Heart left ventricle (tissue), 16 donors: Measurements from ENCODE around the gene REP15. TPM values are rescaled to one million over a fixed set of nuclear protein-coding genes. Genes with fewer than 3 reads are reported as not detected.

Experiments used
- ATAC-seq, 4 donors: fragments of 200-7000 bp; cut with Tn5 transposase; one replicate each; pipeline ENCODE4 v1.9.1; 2020 to 2022; ENCODE audit warnings: moderate library complexity in 4 of 4, mild to moderate bottlenecking in 3 of 4, moderate number of reproducible peaks in 1 of 4
- DNase-seq, 5 donors: peaks; one replicate each; pipeline ENCODE4 v3.0.0-alpha.2; 2020
- H3K27ac ChIP-seq, 12 donors: fragments of 200-600 bp; sonication (generic) in 4 of 12; one replicate each; pipeline versions ENCODE4 v1.5.0 to v1.8.0; 2016 to 2022; ENCODE audit warnings: mild to moderate bottlenecking in 2 of 12
- H3K27me3 ChIP-seq, 9 donors: fragments of 200-600 bp; sonication (generic) in 2 of 9; one replicate each; pipeline versions ENCODE4 v1.5.1 to v1.8.0; 2016 to 2022; ENCODE audit warnings: mild to moderate bottlenecking in 3 of 9
- H3K36me3 ChIP-seq, 9 donors: fragments of 200-600 bp; sonication (generic) in 2 of 9; one replicate each; pipeline versions ENCODE4 v1.5.0 to v1.8.0; 2018 to 2022; ENCODE audit warnings: mild to moderate bottlenecking in 2 of 9
- H3K4me1 ChIP-seq, 12 donors: fragments of 200-600 bp; sonication (generic) in 4 of 12; one replicate each; pipeline versions ENCODE4 v1.5.0 to v1.8.0; 2016 to 2022; ENCODE audit warnings: mild to moderate bottlenecking in 3 of 12
- H3K4me3 ChIP-seq, 12 donors: fragments of 200-600 bp; sonication (generic) in 4 of 12; one replicate each; pipeline versions ENCODE4 v1.5.0 to v1.8.0; 2017 to 2022; ENCODE audit warnings: mild to moderate bottlenecking in 9 of 12, moderate library complexity in 4 of 12
- H3K9me3 ChIP-seq, 12 donors: fragments of 200-600 bp; sonication (generic) in 4 of 12; one replicate each; pipeline versions ENCODE4 v1.5.0 to v1.8.0; 2016 to 2022; ENCODE audit warnings: mild to moderate bottlenecking in 1 of 12
- CTCF ChIP-seq, 12 donors: fragments of 200-600 bp; sonication (generic) in 4 of 12; IDR thresholded peaks; one replicate each; pipeline versions ENCODE4 v1.5.0 to v1.8.0; 2018 to 2022; ENCODE audit warnings: antibody characterized with exemption in 12 of 12, mild to moderate bottlenecking in 5 of 12
- POLR2A ChIP-seq, 2 donors: fragments of 450-650 bp; IDR thresholded peaks; one replicate each; pipeline ENCODE4 v1.6.1; 2017; ENCODE audit warnings: antibody characterized with exemption in 2 of 2, mild to moderate bottlenecking in 2 of 2, moderate library complexity in 2 of 2
- WGBS, 4 donors: extraction: QIAGEN DNeasy Blood & Tissue Kit in 2 of 4; methylation state at CpG; one replicate each; pipeline versions ENCODE4 v1.1.5 to v1.1.7; 2013 to 2018; 5-methylcytosine and 5-hydroxymethylcytosine counted together
- intact Hi-C, 10 donors: fragments of 100-400 bp; cut with DNase I; formaldehyde crosslinking; loops; one replicate each; pipeline versions ENCODE4 v1.11.1 to v1.14.2; 2022
- polyA plus RNA-seq, 2 donors: library from polyadenylated mRNA; stranded (reverse); fragments of 200-250 nt; gene quantifications; one replicate each; pipeline ENCODE4 v1.2.3, GENCODE V29; 2013
- total RNA-seq, 9 donors: library from RNA; depleted of rRNA in 2 of 9; stranded (reverse); fragments of >200 nt in 2 of 9; fragmentation: NEBNext Ultra II Directional in 3 of 9; extraction: Animal tissue kit (Norgen Biotek cat#: 25700) in 3 of 9; gene quantifications; one replicate each; pipeline versions ENCODE4 v1.1.0 to v1.2.4, GENCODE V29; 2016 to 2023
- donor health status: ischemic (EF 13 %, LVEDD 7.1; RV severe dilation, severe dysfunction).
- donor health status: healthy with polysubstance abuse.
- donor health status: DM: no; HTN: yes; CAD: no.
- donor health status: DM: no; HTN: no; CAD: no.
- donor health status: ischemic (EF 25% LVEDD 6.9; RV normal size, moderate dysfunction).
- donor health status: ischemic (EF 25% LVEDD 5.7; RV mildly dilated, moderate dysfunction).
- donor health status: healthy.
- donor health status: DM: yes; HTN: yes; CAD: no.
- donor health status: ischemic (EF 35%, LVEDD 5.7; RV mildly dilated, moderate dysfunction).
- donor health status: nonischemic (EF 11% LVEDD 7.7; RV severe dilation, severe dysfunction).
- donor health status: DM: yes; HTN: yes; CAD: no.
- donor health status: PGD.
- donor health status: ischemic (EF 29% LVEDD 5.4; RV normal size, mild dysfunction).
- donor health status: nonischemic (EF 23%, LVEDD 6.1; RV moderate dilation, normal function).

REP15 gene
- total and polyA plus RNA-seq, 11 donors = 3.7 to 7.9 (median 5.0) TPM

GRCh38 chr12:27709932-27710591 lies 13.8 kb downstream of the REP15 start:
- peak; percentile 43 to 56 (median 47) for ATAC-seq
- intact Hi-C loops = loop anchor here in 1 of 10 donors (5.0 to 10.0 kb wide), 2 partner anchors 72 to 695 kb away; partner anchors contain the start of genes KLHL42, MANSC4 and TM7SF3
- Histone ChIP-seq H3K4me3 (peak overlapping the region; percentile 56 to 99 (median 84)), H3K27ac (peak overlapping the region; percentile 2 to 92 (median 82)), H3K27me3 (no peaks in the 10 kb centered on the region), H3K36me3 (peaks cover 0 to 11% (median under 1%) of the 10 kb centered on the region in 9 donors), H3K9me3 (no peaks in the 10 kb centered on the region), H3K4me1 (peaks cover 0 to 27% (median 15%) of the 10 kb centered on the region in 12 donors)
- TF ChIP-seq CTCF (IDR thresholded peaks at IDR 0.05) (no peak), POLR2A (IDR thresholded peaks at IDR 0.05) (no peak)
- no peak for DNase-seq
- 15 to 30% (median 17%) methylated on average over 24 of the region's 24 CpGs for WGBS, 4 donors

- Histone ChIP-seq H3K27ac (peak within 1 kb of the TSS; percentile 6 to 92 (median 82)), H3K4me1 (peaks cover 0 to 27% (median 15%) of the 10 kb centered on the region in 12 donors), H3K4me3 (peak within 1 kb of the TSS; percentile 56 to 99 (median 84)), H3K27me3 (no peaks in the 10 kb centered on the region), H3K9me3 (no peaks in the 10 kb centered on the region), H3K36me3 (peaks cover 0 to 17% (median 8%) of the 10 kb centered on the region in 9 donors)
- peak; percentile 98 to 99 (median 98) for ATAC-seq
- 0 to 1% (median 0%) methylated on average over 36 to 46 of the region's 46 CpGs for WGBS, 4 donors
- intact Hi-C loops = loop anchor here in 1 of 10 donors (5.0 kb wide), 1 partner anchor 72 kb away; the partner anchor contains the start of genes KLHL42 and MANSC4
- TF ChIP-seq CTCF (IDR thresholded peaks at IDR 0.05) (peak in 1 of 12 donors; percentile 2), POLR2A (IDR thresholded peaks at IDR 0.05) (peak in 1 of 2 donors; percentile 68)
- DNase-seq = peak; percentile 94 to 96 (median 94)
These were observed 14.5 kb downstream of the REP15 start, which contains the start of gene MRPS35 for GRCh38 chr12:27710592-27711316. Gene MRPS35, plus strand, starts transcription at chr12:27710832. Its CDS starts 12 bp downstream, at chr12:27710844.

GRCh38 chr12:27711317-27711682 lies 15.1 kb downstream of the REP15 start:
- DNase-seq = no peak
- Histone ChIP-seq H3K4me3 (peak overlapping the region; percentile 56 to 99 (median 84)), H3K36me3 (peaks cover 0 to 23% (median 13%) of the 10 kb centered on the region in 9 donors), H3K27ac (peak overlapping the region in 11 of 12 donors; percentile 72 to 92 (median 82)), H3K9me3 (no peaks in the 10 kb centered on the region), H3K27me3 (no peaks in the 10 kb centered on the region), H3K4me1 (peaks cover 0 to 27% (median 15%) of the 10 kb centered on the region in 12 donors)
- intact Hi-C loops = loop anchor here in 1 of 10 donors (5.0 kb wide), 1 partner anchor 71 kb away; the partner anchor contains the start of genes KLHL42 and MANSC4
- WGBS, 4 donors = 1% methylated on average over 11 of the region's 11 CpGs
- ATAC-seq = no peak
- no peak for TF ChIP-seq CTCF (IDR thresholded peaks at IDR 0.05)
- TF ChIP-seq POLR2A (IDR thresholded peaks at IDR 0.05) = no peak
